NCI-H2171 (cell line): ENCODE measurements around the gene KLHL22.
A peak's percentile ranks its signal among the peaks of the same experiment; 100 is the strongest.
"Not testable (repeated sequence)": the region's sequence is repeated elsewhere in the genome, so short reads cannot be mapped to it uniquely, and the experiment has no call there.

Experiments
- DNase-seq: peaks from one replicate; lab custom pipeline; 2025; lab: John Stamatoyannopoulos, UW

KLHL22 gene, protein sequence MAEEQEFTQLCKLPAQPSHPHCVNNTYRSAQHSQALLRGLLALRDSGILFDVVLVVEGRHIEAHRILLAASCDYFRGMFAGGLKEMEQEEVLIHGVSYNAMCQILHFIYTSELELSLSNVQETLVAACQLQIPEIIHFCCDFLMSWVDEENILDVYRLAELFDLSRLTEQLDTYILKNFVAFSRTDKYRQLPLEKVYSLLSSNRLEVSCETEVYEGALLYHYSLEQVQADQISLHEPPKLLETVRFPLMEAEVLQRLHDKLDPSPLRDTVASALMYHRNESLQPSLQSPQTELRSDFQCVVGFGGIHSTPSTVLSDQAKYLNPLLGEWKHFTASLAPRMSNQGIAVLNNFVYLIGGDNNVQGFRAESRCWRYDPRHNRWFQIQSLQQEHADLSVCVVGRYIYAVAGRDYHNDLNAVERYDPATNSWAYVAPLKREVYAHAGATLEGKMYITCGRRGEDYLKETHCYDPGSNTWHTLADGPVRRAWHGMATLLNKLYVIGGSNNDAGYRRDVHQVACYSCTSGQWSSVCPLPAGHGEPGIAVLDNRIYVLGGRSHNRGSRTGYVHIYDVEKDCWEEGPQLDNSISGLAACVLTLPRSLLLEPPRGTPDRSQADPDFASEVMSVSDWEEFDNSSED

DNA sequence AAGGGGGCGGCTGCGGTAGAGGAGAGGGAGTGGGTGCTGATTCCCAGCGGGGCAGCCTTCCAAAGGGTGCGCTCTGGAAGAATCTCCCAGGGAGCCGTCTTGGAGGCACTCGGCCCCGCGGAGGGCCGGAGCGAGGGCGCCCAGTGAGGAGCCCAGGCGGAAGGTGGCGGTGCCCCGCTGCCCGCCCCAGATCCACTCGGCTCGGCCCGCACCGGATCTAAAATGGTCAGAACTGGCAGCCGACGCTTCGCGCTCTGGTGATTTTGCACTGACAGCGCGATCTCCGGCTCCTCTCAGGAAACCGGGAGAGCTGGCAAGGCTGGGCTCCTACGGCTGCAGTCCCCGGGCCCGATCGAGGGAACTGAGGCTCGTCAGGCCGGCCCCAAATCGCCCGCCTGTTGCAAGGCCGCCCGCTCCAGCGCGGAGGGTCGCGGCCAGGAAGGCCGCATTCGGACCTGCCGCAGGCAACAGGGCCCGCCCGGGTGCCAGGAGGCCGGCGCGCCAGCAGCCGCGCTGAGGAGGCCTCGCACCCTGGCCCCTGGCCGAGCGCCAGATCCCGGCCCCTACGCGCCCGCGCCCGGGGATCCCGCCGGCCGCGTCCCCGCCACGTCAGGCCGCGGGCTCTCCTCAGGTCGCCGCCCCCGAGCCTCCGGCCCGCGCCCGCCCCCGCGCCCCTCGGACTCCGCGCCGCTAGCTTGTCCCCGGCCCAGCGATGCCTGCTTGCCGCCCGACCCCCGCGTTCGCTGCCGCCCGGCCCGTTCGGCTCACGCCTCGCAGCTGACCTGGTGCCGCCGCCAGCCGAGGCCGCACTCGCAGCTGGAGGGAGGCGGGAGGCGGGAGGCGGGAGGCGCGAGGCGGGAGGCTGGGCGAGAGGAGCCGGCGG lies at the start of gene KLHL22:
Gene KLHL22 (minus strand): TSS at position 818 of the 883 bp plus-strand sequence. CDS start 6,584 bp downstream, outside the sequence.
- peak; percentile 56 for DNase-seq

DNA sequence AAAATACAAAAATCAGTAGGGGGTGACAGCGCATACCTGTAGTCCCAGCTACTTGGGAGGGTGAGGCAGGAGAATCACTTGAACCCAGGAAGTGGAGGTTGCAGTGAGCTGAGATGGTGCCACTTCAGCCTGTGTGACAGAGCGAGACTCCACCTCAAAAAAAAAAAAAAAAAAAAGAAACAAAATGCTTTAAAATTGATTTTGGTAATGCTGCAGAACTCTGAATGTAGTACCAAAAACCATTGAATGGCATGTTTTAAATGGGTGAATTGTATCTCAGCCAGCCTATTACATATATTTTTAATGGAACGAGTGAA lies 49.7 kb upstream of the KLHL22 start:
- DNase-seq, result not testable (repeated sequence)

DNA sequence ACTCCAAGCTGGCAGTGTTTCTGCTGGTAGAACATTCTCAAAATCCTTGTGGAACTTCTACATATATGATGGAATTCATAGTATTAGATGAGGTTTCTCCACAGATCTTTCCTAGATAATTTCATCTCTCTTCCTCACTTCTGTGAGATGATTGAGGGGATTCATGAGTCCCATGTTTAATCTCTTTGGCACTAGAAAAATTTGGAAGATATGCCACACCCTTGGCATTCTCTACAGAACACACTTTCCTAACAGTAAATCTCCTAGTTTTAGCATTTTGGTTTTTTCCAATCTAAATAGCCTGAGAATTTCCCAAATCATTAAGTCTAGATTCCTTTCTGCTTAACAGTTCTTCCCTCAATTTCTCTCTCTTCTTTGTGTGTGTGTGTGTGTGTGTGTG lies 47.1 kb upstream of the KLHL22 start:
- DNase-seq, result no peak

DNA sequence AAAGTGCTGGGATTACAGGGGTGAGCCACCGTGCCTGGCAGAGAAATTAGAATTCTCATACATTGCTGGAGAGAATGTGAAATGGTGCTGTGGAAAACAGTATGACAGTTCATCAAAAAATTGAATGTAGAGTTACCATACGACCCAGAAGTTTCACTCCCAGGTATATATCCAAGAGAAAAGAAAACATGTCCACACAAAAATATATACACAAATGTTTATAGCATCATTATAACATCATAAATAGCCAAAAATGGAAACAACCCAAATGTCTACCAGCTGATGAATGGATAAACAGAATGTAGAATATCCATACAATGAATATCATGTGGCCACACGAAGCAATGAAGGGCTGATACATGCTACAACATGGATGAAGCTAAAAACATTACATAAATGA lies 46.5 kb upstream of the KLHL22 start:
- no peak for DNase-seq

DNA sequence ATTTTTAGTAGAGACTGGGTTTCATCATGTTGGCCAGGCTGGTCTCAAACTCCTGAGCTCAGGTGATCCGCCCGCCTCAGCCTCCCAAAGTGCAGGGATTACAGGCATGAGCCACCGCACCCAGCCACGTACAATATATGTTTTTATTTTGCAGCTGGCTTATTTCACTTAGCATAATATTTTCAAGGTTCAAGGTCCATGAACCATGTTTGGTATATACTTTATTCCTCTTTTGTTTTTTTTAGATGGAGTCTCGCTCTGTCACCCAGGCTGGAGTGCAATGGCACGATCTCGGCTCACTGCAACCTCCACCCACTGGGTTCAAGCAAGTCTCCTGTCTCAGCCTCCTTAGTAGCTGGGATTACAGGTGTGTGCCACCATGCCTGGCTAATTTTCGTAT lies 43.3 kb upstream of the KLHL22 start:
- not testable (repeated sequence) for DNase-seq

DNA sequence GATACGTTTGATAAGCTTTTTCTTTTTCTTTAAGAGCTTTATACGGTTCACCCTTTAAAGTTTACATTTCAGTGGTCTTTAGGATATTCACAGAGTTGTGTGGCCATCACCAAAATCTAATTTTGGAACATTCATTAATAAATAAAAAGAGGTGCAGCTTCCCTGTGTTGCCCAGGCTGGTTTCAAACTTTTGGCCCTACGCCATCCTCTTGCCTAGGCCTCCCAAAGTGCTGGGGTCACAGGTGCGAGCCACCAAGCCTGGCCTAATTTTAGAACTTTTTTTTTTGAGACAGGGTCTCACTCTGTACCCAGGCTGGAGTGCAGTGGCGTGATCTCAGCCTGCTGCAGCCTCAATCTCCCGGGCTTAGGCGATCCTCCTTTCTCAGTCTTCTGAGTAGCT lies 42.4 kb upstream of the KLHL22 start:
- no peak for DNase-seq

DNA sequence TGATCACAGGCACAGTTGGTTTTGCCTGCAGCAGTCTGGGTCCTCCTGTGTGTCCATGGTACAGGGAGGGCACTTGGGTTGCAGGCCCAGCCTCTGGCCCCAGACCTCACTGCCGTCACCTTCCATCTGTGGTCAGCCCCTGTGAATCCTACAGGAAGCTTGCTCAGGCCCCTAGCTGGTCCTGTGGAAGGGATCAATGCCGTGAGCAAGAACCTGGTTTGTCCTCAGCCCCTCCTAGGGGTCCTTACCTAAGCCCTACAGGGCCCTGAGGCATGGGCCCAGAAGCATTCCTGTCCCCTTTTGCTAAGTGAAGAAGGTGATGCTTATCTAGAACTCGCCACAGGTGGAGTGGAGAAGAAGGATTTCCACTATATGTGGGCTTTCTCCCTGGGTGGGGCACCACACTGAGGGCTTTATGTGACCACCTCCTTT lies 41.7 kb upstream of the KLHL22 start:
- no peak for DNase-seq

DNA sequence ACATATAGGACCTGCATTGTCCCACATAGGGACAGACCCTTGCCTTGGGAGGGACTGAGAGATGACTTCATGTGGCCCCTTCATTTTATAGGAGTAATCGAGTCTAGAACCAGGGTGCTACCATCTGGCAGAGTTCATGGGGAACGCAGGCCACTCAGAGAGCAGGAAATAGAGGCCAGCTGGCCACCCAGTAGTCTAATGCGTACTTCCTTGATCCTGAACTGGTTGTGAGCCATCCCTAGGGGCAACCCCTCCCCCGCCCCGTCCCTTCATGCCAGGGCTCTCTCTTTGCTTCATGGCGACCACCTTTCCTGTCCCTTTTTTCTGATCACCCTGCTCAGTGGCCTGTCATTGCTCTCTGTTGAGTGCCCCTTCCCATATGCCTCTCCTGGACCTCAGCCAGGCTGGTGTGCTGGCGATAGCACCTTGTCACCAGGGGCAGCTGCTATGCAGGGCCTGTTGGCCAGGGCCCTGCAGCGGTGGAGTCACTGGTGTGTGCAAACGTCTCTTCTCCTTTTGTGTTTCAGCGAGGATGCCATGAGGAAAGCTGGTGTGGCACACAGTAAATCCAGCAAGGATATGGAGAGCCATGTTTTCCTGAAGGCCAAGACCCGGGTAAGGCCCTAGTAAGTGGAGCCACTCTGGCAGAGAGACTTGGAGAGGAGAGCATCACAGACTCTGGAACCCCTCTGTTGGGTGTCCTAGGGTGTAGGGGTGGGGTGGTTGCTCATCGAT lies 41.2 kb upstream of the KLHL22 start:
- DNase-seq, result no peak

DNA sequence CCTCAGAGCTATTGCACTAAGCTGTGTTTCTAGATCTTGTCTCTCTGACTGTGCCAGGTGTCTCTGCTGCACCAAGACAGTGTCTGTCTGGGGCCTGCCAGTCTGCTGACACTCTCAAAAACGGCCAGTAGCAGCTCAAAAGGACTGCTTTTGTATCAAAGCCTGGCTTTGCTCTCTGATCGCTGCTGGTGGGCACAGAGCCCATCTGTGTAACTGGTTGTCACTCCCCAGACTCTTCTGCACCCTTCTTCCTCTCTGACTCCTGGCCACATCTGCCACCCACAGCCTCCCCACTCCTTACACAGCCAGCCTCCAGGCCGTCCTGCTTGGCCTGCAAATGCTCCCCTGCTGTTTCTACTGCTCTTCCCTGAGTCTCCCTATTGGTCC lies 38.3 kb upstream of the KLHL22 start:
- no peak for DNase-seq

DNA sequence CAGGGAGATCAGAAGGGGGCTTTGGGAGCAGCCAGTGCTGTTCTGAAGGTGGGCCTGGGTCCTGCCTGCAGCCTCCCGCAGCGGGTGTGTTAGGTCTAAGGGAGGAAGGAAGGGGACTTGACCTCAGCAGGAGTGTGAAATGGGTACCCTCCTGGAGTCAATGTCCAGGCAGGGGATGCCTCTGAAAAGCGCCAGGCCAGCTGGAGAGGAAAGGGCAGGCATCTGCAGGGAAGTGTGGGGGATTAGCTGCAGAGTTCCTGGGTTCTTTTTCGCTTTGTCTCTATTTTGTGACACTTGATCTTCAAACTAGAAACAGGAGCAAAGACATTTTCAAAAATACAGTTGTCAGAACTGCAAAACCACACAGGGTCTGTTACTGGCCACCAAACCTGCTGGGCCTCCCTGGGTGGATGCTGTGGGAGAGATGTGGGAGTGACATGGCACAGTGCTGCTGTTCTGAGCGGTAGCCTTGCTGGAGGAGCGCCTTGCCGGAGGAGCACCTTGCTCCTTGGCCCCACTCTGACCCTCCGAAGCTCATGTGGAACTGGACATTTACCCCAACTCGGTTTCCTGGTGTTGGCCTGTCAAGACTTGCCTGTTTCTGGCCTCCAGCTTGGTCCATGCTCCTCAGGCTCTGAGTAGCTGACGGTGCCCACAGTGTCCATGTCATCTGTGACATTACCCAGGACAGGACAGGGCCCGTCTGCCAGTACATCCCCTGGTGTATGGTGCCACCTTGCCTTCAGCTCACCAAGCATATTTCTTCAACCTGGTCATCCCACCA lies 37.7 kb upstream of the KLHL22 start:
- no peak for DNase-seq

DNA sequence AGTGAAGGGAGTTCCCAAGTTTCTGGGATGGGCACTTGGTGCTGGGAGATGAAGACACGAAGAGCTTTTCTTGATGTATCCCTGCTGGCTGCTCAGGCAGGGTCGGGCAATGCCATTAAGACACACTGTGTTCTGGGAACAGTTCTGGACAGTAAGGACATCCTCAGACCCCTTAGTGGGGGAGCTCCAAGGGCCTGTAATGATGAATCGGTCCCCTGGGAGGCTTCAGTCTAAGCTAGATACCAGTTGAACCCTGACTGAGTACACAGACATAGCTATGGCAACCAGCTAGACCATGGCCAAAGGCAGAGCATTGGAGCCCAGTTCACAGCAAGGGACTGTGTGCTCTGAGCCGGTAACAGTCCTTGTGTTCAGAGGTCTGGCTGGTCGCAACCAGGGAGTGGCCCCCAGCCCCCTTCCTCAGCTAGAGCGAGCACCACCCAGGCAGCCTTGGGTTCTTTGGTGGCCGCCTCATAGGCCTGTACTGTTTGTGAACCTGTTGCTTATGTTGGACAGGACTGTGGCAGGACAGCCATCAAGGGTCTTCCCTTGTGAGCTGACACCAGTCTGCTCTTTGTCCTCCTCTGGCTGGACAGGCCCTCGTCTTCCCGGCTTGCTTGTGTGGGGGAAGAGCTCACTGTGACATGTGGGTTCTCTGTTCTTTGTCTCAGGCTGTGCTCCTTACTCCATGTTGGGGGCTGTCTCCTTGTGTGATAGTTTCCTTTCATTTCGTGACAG lies 36.8 kb upstream of the KLHL22 start:
- DNase-seq, result no peak

DNA sequence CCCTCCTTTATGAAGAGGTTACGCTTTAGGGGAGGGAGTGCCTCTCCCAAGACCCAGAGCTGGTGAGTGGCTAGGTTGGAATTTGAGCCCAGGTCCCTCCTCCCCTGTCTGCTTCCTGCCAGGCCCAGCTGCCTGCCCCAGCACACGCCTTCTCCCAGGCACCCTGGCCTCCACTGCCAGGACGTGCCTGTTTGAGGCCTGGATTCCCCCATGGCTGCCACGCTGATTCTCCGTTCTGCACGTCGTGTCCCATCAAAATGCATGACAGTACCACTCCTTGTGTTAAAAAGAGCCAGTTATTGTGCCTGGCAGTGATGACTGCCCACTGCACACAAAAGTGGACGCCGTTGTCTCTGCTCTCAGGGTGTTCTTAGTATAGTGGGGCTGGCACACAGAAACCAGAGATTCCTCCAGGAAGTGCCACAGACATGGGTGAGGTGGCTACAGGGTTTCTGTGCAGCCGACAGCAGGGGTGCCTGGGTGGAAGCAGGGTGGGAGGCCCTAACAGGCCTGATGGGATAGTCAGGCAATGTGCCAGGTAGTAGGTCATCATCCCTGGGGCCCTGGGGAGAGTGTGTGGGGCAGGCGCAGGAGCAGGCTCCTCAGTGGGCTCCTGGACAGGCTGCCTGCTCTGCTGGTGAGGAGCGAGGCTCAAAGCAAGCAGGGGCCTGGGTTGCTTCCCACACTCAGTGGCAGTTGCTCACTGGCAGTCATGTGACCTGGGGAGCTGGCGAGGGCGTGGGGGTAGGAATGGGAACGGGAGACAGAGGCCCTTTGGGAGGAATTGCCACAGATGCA lies 36.0 kb upstream of the KLHL22 start:
- no peak for DNase-seq

DNA sequence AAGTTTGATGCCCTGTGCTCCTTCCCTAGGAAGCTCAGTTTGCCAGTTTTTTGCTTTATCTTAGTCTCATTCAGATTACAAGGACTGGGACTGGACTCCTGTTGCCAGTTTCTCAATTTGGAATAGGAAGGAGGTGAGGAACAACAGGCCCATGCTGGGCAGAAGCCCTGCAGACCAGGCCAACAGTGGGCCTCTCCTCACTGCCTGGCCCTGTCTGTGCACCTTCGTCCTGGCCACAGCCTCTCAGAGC lies 35.5 kb upstream of the KLHL22 start:
- no peak for DNase-seq

DNA sequence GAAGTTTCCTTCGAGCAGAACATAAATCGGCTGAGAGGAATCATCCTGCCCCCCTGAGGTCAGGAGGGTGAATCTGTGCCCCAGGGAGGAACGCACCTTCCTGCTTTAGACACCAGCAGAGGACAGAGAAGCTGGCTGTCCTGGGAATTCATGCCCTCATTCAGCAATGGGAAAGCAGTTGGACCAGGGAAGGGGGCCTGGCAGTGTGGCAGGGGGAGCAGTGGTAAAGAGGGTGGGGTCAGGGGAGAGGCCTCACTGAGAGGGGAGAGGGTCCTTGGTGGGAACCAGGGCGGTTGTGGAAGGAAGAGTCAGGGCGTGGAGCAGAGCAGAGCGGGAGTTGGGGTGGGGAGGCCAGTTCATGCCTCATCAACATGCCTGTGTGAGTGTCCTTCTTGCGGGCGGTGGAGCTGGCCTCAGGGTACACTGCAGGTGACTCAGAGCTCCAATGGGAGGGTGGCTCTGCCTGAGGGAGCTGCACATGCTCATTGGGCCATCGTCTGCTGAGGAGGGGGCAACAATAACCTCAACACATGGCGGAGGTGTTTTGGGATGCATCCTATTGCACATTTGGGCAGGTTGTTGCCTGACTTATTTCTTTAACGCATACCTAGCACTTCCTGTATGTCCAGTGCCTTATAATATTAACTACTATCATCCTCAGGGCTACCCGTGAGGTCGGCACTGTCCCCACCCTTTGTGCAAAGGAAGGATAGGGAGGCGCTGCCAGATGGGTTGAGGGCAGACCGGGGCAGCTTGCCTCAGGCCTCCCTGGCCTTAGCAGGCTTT lies 35.0 kb upstream of the KLHL22 start:
- DNase-seq, result no peak

DNA sequence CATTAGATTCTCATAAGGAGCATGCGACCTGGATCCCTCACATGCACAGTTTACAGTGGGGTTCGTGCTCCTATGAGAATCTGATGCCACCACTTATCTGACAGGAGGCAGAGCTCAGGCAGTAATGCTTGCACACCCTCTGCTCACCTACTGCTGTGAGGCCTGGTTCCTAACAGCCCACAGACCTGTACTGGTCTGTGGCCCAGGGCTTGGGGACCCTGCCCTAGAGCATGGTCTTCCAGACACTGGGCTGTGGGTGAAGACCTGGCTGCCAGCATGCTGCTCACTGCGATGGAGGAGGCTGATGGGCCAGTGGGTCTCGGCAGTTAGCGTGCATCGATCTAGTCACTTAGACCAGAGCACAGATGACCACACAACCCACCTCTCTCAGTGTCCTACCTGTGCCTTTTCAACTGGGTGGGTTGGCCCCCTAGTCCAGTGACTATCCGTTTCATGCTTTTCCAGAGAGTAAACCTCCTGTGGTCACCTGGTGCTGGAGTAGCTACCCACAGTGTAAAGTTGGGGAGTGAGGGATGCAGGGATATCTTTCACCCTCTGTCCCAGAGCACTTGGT lies 32.9 kb upstream of the KLHL22 start:
- DNase-seq, result no peak

DNA sequence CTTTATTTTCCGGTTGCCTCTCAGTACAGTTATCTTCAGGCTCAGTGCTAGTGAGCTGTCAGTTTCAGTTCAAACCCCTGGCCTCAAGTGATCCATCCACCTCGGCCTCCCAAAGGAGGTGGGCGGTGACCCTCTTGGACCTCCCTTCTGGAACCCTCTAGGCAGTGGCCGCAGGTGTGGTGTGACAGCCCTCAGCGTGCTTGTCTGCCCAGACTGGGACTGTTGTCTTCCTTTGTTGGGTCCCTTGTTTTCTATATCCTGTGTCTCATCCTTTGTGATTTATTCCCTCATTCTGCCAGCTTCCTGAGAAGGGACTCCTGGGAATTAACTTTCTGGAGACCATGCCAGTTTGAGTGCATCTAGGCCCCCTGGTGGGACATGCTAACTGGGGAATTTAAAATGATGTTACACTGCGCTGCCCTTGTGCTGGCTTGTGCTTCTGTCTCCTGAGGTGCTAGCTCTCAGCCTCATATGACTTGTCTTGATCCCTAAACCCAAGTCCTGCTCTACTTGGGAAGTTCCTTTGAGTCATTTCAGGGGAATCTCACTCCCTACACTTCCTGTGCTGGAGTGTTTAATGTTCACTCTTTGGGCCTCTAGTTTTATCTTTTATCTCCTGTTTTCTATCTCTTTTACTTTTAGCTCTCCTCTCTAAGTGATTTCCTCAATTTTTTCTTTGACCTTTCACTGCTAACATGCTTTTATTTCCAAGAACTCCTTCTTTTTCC lies 31.2 kb upstream of the KLHL22 start:
- DNase-seq, result no peak

DNA sequence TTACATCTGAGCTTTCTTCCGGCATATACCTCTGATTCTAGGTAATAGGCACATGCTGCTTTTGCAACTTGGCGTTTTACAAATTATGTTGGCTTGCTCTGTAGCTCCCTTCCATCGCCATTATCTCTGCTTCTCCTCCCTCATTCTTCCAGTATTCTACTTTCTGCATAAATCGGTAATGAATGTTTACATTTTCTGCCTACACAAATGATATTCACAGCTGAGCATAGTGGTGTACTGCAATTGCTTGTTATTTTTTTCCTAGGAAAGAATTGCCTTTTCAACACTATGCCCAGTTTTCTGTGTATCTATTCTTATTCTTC lies 30.7 kb upstream of the KLHL22 start:
- no peak for DNase-seq

DNA sequence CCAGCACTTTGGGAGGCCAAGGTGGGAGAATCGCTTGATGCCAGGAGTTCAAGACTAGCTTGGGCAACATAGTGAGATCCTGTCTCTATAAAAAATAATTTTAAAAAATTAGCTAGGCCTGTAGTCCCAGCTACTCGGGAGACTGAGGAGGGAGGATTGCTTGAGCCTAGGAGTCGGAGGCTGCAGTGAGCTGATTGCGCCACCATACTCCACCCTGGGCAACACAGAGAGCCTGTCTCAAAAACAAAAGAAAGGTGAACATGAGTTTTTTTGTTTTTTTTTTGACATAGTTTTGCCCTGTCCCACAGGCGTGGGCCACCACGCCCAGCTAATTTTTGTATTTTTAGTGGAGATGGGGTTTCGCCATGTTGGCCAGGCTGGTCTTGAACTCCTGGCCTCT lies 29.5 kb upstream of the KLHL22 start:
- no peak for DNase-seq
